Stimulated activated CD8-positive, alpha-beta memory T cell treated with anti-CD3 and anti-CD28 coated beads, Interleukin-15, amount 100 ng/mL, for 1 hour (primary cell): ENCODE results near the gene SLC35E1.

Source experiments
- DNase-seq: peaks from one replicate; pipeline ENCODE4 v3.0.0-alpha.2; 2020; ENCODE audit warnings: low read depth

Gene SLC35E1

GRCh38 chr19:16596399-16596798 lies 24.2 kb upstream of the SLC35E1 start:
- no peak for DNase-seq

GRCh38 chr19:16595097-16595496 lies 22.9 kb upstream of the SLC35E1 start:
- no peak for DNase-seq

GRCh38 chr19:16594681-16595091 lies 22.5 kb upstream of the SLC35E1 start:
- no peak for DNase-seq

- DNase-seq = no peak
Measured at GRCh38 chr19:16594131-16594586, 21.9 kb upstream of the SLC35E1 start.

GRCh38 chr19:16593181-16593580 lies 21.0 kb upstream of the SLC35E1 start:
- no peak for DNase-seq

- no peak for DNase-seq
Measured at GRCh38 chr19:16591803-16592556, 19.8 kb upstream of the SLC35E1 start.

- no peak for DNase-seq
Measured at GRCh38 chr19:16590876-16591802, 18.9 kb upstream of the SLC35E1 start.

GRCh38 chr19:16589917-16590316 lies 17.7 kb upstream of the SLC35E1 start:
- no peak for DNase-seq

GRCh38 chr19:16588824-16589577 lies 16.8 kb upstream of the SLC35E1 start:
- DNase-seq = no peak

- no peak for DNase-seq
Measured at GRCh38 chr19:16587833-16588823, 15.9 kb upstream of the SLC35E1 start.

GRCh38 chr19:16586991-16587832 lies 15.0 kb upstream of the SLC35E1 start:
- DNase-seq = no peak

GRCh38 chr19:16586477-16586871 lies 14.3 kb upstream of the SLC35E1 start:
- DNase-seq = no peak

- no peak for DNase-seq
Measured at GRCh38 chr19:16585808-16586476, 13.7 kb upstream of the SLC35E1 start.

- DNase-seq = no peak
Measured at GRCh38 chr19:16585094-16585801, 13.0 kb upstream of the SLC35E1 start.

- peak; percentile 73 for DNase-seq
Measured at GRCh38 chr19:16584248-16585093, 12.3 kb upstream of the SLC35E1 start.

- DNase-seq = no peak
Measured at GRCh38 chr19:16582486-16583261, 10.5 kb upstream of the SLC35E1 start.

- no peak for DNase-seq
Measured at GRCh38 chr19:16581971-16582343, 9.7 kb upstream of the SLC35E1 start.
